ENCODE results near the gene TBX4. TPM values are rescaled to one million over a fixed set of nuclear protein-coding genes. Genes with fewer than 3 reads are reported as not detected.
"Not testable (repeated sequence)": the region's sequence is repeated elsewhere in the genome, so short reads cannot be mapped to it uniquely, and the experiment has no call there.

The TBX4 gene
- total and polyA plus RNA-seq, 2 experiments from 2014 or later, result not detected

DNA sequence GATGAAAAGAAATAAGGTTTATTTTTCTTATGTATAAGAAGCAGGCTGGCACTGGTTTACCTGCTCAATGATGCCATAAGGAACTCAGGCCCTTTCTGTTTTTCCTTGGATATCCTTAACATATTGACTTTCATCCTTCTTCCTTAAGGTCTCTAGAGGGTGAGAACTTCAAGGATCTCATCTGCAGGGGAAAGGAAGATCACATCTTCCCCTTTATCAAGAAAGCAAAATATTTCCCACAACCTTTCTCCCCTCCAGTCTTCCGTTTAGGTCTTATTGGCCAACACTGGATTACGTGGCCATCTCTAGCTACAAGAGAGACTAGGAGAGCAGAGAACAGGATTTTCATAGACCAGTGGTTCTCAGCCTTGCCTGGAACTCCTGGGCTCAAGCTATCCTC, 4.2 kb upstream of the TBX4 start:
- Histone ChIP-seq H2AFZ (no peak overlapping the region), H3K27ac (ENCODE audit: low read depth) (no peak overlapping the region), H4K20me1 (replicated peaks; ENCODE audit: insufficient read depth) (no peaks in the 10 kb centered on the region; the same call in 1 of the 2 replicates), H3K4me2 (no peak overlapping the region), H3K79me2 (replicated peaks; ENCODE audit: insufficient read depth) (no peaks in the 10 kb centered on the region), H3F3A (replicated peaks; ENCODE audit: low read depth) (no peaks in the 10 kb centered on the region), H3K4me3 (no peak overlapping the region), H3K27me3 (ENCODE audit: insufficient read depth) (peaks cover 73% of the 10 kb centered on the region), H3K36me3 (ENCODE audit: insufficient read depth) (no peaks in the 10 kb centered on the region), H3K4me1 (ENCODE audit: insufficient read depth) (peaks cover 17% of the 10 kb centered on the region), H3K9me2 (ENCODE audit: insufficient read depth) (no peaks in the 10 kb centered on the region)
- Mint-ChIP-seq H3K9me3 (no peaks in the 10 kb centered on the region; the same call in 2 of the 3 replicates), H3K27me3 (ENCODE audit: insufficient read depth, low read depth, poor library complexity) (peaks cover 53% of the 10 kb centered on the region), H3K4me1 (peaks cover 21% of the 10 kb centered on the region; the same call in 2 of the 3 replicates), H3K36me3 (ENCODE audit: low read depth) (no peaks in the 10 kb centered on the region), H3K27ac (no peak overlapping the region), H3K4me3 (no peak overlapping the region)
- ATAC-seq, result no peak
- no peak for TF ChIP-seq ZNF331 (CRISPR knock-in tag; IDR thresholded peaks at IDR 0.05; ENCODE audit: low read depth)
- TF ChIP-seq POLR2AphosphoS5 (IDR thresholded peaks at IDR 0.05; ENCODE audit: low read depth), result no peak
- TF ChIP-seq EZH2 (IDR thresholded peaks at IDR 0.05; ENCODE audit: low read depth, unreplicated experiment), result no peak
- TF ChIP-seq, protein P1, sequence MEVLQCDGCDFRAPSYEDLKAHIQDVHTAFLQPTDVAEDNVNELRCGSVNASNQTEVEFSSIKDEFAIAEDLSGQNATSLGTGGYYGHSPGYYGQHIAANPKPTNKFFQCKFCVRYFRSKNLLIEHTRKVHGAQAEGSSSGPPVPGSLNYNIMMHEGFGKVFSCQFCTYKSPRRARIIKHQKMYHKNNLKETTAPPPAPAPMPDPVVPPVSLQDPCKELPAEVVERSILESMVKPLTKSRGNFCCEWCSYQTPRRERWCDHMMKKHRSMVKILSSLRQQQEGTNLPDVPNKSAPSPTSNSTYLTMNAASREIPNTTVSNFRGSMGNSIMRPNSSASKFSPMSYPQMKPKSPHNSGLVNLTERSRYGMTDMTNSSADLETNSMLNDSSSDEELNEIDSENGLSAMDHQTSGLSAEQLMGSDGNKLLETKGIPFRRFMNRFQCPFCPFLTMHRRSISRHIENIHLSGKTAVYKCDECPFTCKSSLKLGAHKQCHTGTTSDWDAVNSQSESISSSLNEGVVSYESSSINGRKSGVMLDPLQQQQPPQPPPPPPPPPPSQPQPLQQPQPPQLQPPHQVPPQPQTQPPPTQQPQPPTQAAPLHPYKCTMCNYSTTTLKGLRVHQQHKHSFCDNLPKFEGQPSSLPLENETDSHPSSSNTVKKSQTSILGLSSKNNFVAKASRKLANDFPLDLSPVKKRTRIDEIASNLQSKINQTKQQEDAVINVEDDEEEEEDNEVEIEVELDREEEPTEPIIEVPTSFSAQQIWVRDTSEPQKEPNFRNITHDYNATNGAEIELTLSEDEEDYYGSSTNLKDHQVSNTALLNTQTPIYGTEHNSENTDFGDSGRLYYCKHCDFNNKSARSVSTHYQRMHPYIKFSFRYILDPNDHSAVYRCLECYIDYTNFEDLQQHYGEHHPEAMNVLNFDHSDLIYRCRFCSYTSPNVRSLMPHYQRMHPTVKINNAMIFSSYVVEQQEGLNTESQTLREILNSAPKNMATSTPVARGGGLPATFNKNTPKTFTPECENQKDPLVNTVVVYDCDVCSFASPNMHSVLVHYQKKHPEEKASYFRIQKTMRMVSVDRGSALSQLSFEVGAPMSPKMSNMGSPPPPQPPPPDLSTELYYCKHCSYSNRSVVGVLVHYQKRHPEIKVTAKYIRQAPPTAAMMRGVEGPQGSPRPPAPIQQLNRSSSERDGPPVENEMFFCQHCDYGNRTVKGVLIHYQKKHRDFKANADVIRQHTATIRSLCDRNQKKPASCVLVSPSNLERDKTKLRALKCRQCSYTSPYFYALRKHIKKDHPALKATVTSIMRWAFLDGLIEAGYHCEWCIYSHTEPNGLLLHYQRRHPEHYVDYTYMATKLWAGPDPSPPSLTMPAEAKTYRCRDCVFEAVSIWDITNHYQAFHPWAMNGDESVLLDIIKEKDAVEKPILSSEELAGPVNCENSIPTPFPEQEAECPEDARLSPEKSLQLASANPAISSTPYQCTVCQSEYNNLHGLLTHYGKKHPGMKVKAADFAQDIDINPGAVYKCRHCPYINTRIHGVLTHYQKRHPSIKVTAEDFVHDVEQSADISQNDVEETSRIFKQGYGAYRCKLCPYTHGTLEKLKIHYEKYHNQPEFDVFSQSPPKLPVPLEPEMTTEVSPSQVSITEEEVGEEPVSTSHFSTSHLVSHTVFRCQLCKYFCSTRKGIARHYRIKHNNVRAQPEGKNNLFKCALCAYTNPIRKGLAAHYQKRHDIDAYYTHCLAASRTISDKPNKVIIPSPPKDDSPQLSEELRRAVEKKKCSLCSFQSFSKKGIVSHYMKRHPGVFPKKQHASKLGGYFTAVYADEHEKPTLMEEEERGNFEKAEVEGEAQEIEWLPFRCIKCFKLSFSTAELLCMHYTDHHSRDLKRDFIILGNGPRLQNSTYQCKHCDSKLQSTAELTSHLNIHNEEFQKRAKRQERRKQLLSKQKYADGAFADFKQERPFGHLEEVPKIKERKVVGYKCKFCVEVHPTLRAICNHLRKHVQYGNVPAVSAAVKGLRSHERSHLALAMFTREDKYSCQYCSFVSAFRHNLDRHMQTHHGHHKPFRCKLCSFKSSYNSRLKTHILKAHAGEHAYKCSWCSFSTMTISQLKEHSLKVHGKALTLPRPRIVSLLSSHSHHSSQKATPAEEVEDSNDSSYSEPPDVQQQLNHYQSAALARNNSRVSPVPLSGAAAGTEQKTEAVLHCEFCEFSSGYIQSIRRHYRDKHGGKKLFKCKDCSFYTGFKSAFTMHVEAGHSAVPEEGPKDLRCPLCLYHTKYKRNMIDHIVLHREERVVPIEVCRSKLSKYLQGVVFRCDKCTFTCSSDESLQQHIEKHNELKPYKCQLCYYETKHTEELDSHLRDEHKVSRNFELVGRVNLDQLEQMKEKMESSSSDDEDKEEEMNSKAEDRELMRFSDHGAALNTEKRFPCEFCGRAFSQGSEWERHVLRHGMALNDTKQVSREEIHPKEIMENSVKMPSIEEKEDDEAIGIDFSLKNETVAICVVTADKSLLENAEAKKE (CRISPR knock-in tag; IDR thresholded peaks at IDR 0.05), result no peak
- TF ChIP-seq STAT1 (IDR thresholded peaks at IDR 0.05; ENCODE audit: unreplicated experiment), result no peak
- TF ChIP-seq NANOG (IDR thresholded peaks at IDR 0.05; ENCODE audit: borderline replicate concordance), result no peak
- TF ChIP-seq ETS1 (IDR thresholded peaks at IDR 0.05), result no peak
- no peak for DNase-seq (ENCODE audit: low spot score)

GRCh38 chr17:61449140-61449539, 3.1 kb upstream of the TBX4 start:
- H3K36me3 ChIP-seq (ENCODE audit: insufficient read depth); H3K4me2 ChIP-seq; H3K4me3 ChIP-seq; H4K20me1 ChIP-seq (replicated peaks; ENCODE audit: insufficient read depth); H3F3A ChIP-seq (replicated peaks; ENCODE audit: low read depth); H3K27ac ChIP-seq (ENCODE audit: low read depth); H2AFZ ChIP-seq; H3K27ac Mint-ChIP-seq; H3K79me2 ChIP-seq (replicated peaks; ENCODE audit: insufficient read depth); H3K9me2 ChIP-seq (ENCODE audit: insufficient read depth); DNase-seq (ENCODE audit: low spot score); ATAC-seq; H3K9me3 Mint-ChIP-seq; H3K4me3 Mint-ChIP-seq; H3K36me3 Mint-ChIP-seq (ENCODE audit: low read depth): not testable (repeated sequence)
- Mint-ChIP-seq H3K4me1 (peaks cover 27% of the 10 kb centered on the region), H3K27me3 (ENCODE audit: insufficient read depth, low read depth, poor library complexity) (peaks cover 64% of the 10 kb centered on the region)
- Histone ChIP-seq H3K4me1 (ENCODE audit: insufficient read depth) (peaks cover 17% of the 10 kb centered on the region), H3K27me3 (ENCODE audit: insufficient read depth) (peaks cover 84% of the 10 kb centered on the region)

All from GM23338 (cell line).